ENCODE results near the gene HCN4.

- TF ChIP-seq CTCF (IDR thresholded peaks at IDR 0.05; ENCODE audit: control extremely low read depth in 1 of 3, insufficient read depth in 1 of 3, low read depth in 1 of 3, low read length in 3 of 3) (no peak), BACH1 (IDR thresholded peaks at IDR 0.05; ENCODE audit: low read length) (no peak), KDM5A (IDR thresholded peaks at IDR 0.05; ENCODE audit: low read length) (no peak), YY1 (IDR thresholded peaks at IDR 0.05; ENCODE audit: low read depth, low read length) (no peak), TEAD4 (IDR thresholded peaks at IDR 0.05; ENCODE audit: low read depth, low read length) (no peak), CHD7 (IDR thresholded peaks at IDR 0.05; ENCODE audit: insufficient replicate concordance, low read length) (no peak)
Measured at GRCh38 chr15:73392025-73392424, 23.3 kb upstream of the HCN4 start.
